OCI-LY7 (cell line): ENCODE measurements around the gene DENND1A. TPM values are rescaled to one million over a fixed set of nuclear protein-coding genes. Genes with fewer than 3 reads are reported as not detected.

ENCODE experiments used
- BruUV-seq: library from RNA; stranded (reverse); fragments of 400-500 nt; replicated peaks from 2 replicates; lab custom pipeline; 2021; lab: Mats Ljungman, UMichigan
- CTCF ChIA-PET: fragments of 300-600 bp; sonication (Branson Sonifier 250); formaldehyde crosslinking; loops from one replicate; lab custom pipeline; 2022; ENCODE audit warnings: antibody characterized with exemption; ENCODE audit not compliant: unreplicated experiment; lab: Charles Lee
- POLR2A ChIA-PET: fragments of 300-600 bp; sonication (Branson Sonifier 250); formaldehyde crosslinking; loops from one replicate; lab custom pipeline; 2022; ENCODE audit warnings: antibody characterized with exemption; lab: Charles Lee
- DNase-seq: peaks from one replicate; pipeline ENCODE4 v3.0.0-alpha.2; 2015; ENCODE audit warnings: low spot score
- H2AFZ ChIP-seq: fragments of 200-600 bp; sonication (generic), shearing (Covaris generic); 2 replicates; pipeline ENCODE4 v1.6.1; 2014; ENCODE audit warnings: mild to moderate bottlenecking, antibody characterized with exemption, low read length, moderate library complexity
- H3K27ac ChIP-seq: fragments of 200-600 bp; sonication (generic); 2 replicates; pipeline ENCODE4 v1.5.1; 2014; ENCODE audit warnings: mixed run types, low read depth, mild to moderate bottlenecking, moderate library complexity, low read length, inconsistent platforms; ENCODE audit not compliant: poor library complexity, severe bottlenecking
- H3K36me3 ChIP-seq: fragments of 200-600 bp; sonication (generic); 2 replicates; pipeline ENCODE4 v1.6.1; 2014; ENCODE audit warnings: mild to moderate bottlenecking, antibody characterized with exemption, low read length, moderate library complexity, mixed read lengths; ENCODE audit not compliant: insufficient read depth
- H3K4me1 ChIP-seq: fragments of 200-600 bp; sonication (generic); 2 replicates; pipeline ENCODE4 v1.5.1; 2014; ENCODE audit warnings: mild to moderate bottlenecking, low read length; ENCODE audit not compliant: insufficient read depth, poor library complexity, severe bottlenecking
- H3K4me2 ChIP-seq: fragments of 200-600 bp; sonication (generic); 2 replicates; pipeline ENCODE4 v1.6.1; 2014; ENCODE audit warnings: mild to moderate bottlenecking, low read length
- H3K4me3 ChIP-seq: fragments of 200-600 bp; sonication (generic); 2 replicates; pipeline ENCODE4 v1.5.1; 2014; ENCODE audit warnings: mild to moderate bottlenecking, low read depth, low read length; ENCODE audit not compliant: poor library complexity, severe bottlenecking
- H3K79me2 ChIP-seq: fragments of 200-600 bp; sonication (generic); 2 replicates; pipeline ENCODE4 v1.6.1; 2016; ENCODE audit warnings: low read depth, mild to moderate bottlenecking, low read length, moderate library complexity, mixed read lengths; ENCODE audit not compliant: insufficient read depth
- H3K9me2 ChIP-seq: fragments of 200-600 bp; sonication (generic); 2 replicates; pipeline ENCODE4 v1.6.1; 2016; ENCODE audit warnings: mild to moderate bottlenecking, low read length, mixed read lengths; ENCODE audit not compliant: insufficient read depth
- H3K9me3 ChIP-seq: fragments of 200-600 bp; sonication (generic); 2 replicates; pipeline ENCODE4 v1.6.1; 2014; ENCODE audit warnings: mild to moderate bottlenecking, mixed run types, low read length, mixed read lengths
- H4K20me1 ChIP-seq: fragments of 200-600 bp; sonication (generic); 2 replicates; pipeline ENCODE4 v1.6.1; 2014; ENCODE audit warnings: mild to moderate bottlenecking, antibody characterized with exemption, low read length, moderate library complexity, mixed read lengths; ENCODE audit not compliant: insufficient read depth
- EZH2phosphoT487 ChIP-seq: fragments of 200-600 bp; sonication (generic); IDR thresholded peaks from 2 replicates; pipeline ENCODE4 v1.6.1; 2018; ENCODE audit warnings: low read depth, borderline replicate concordance, mild to moderate bottlenecking, mixed run types, antibody characterized with exemption, low read length, moderate library complexity, mixed read lengths
- intact Hi-C: fragments of 100-400 bp; cut with micrococcal nuclease; formaldehyde crosslinking; loops from one replicate; pipeline ENCODE4 v1.10.0; 2022; ENCODE audit not compliant: unreplicated experiment
- total RNA-seq, 2 experiments: library from RNA; depleted of rRNA in 1 of 2; stranded (reverse); fragments of >200 nt in 1 of 2; shearing (Covaris generic) in 1 of 2; gene quantifications; 2 replicates each; pipeline ENCODE4 v1.2.3, GENCODE V29; 2014 to 2022
- TF ChIP-seq, protein P1 (sequence below): fragments of 200-600 bp; sonication (generic); conservative IDR thresholded peaks from 2 replicates; pipeline ENCODE4 v1.5.1; 2014; ENCODE audit warnings: mild to moderate bottlenecking, antibody characterized with exemption, low read length, moderate library complexity, mixed read lengths

DENND1A gene
- total RNA-seq, 2 experiments from 2014 or later, result 17.9 to 36.3 TPM

DNA sequence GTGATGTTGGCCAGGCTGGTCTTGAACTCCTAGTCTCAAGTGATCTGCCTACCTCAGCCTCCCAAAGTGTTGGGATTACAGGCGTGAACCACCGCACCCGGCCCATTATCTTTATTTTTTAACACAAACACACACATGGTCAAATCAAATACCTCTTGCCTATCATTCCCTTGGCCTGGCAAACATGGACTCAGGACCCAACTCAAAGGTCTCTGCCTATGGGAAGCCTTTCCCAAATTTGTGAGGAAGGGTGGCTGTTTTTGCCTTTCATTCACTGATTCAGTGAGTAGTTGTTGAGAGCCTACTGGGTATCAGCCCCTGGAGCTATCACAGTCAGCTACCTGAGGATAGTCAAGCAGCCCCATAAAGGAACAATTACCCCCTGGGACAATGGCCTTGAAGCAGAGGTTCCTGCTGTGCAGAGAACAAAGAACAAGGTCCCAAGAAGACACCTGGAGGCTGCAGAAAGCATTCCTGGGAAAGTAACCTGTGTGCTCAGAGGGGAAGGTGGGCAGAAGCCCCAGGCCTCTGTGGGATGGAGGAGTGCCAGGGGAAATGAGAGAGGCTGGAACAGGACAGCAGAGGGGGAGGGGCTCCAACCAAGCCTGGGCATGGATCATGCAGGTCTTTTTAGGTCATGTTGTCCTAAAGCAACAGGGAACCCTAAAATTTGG is 447.5 kb downstream of the DENND1A start:
- Histone ChIP-seq H3K4me1 (no peaks in the 10 kb centered on the region), H3K4me3 (no peak overlapping the region), H3K4me2 (no peak overlapping the region), H3K36me3 (no peaks in the 10 kb centered on the region), H3K27ac (no peak overlapping the region), H4K20me1 (no peaks in the 10 kb centered on the region), H3K9me2 (no peaks in the 10 kb centered on the region), H3K9me3 (no peaks in the 10 kb centered on the region), H2AFZ (no peak overlapping the region), H3K79me2 (no peaks in the 10 kb centered on the region)
- intact Hi-C loops, result no loop called here
- ChIA-PET CTCF (no interaction called here), POLR2A (no interaction called here)
- no peak for DNase-seq
- BruUV-seq, result no TSS peak
- TF ChIP-seq, protein P1, sequence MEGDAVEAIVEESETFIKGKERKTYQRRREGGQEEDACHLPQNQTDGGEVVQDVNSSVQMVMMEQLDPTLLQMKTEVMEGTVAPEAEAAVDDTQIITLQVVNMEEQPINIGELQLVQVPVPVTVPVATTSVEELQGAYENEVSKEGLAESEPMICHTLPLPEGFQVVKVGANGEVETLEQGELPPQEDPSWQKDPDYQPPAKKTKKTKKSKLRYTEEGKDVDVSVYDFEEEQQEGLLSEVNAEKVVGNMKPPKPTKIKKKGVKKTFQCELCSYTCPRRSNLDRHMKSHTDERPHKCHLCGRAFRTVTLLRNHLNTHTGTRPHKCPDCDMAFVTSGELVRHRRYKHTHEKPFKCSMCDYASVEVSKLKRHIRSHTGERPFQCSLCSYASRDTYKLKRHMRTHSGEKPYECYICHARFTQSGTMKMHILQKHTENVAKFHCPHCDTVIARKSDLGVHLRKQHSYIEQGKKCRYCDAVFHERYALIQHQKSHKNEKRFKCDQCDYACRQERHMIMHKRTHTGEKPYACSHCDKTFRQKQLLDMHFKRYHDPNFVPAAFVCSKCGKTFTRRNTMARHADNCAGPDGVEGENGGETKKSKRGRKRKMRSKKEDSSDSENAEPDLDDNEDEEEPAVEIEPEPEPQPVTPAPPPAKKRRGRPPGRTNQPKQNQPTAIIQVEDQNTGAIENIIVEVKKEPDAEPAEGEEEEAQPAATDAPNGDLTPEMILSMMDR, result no peak
- TF ChIP-seq EZH2phosphoT487, result no peak

DNA sequence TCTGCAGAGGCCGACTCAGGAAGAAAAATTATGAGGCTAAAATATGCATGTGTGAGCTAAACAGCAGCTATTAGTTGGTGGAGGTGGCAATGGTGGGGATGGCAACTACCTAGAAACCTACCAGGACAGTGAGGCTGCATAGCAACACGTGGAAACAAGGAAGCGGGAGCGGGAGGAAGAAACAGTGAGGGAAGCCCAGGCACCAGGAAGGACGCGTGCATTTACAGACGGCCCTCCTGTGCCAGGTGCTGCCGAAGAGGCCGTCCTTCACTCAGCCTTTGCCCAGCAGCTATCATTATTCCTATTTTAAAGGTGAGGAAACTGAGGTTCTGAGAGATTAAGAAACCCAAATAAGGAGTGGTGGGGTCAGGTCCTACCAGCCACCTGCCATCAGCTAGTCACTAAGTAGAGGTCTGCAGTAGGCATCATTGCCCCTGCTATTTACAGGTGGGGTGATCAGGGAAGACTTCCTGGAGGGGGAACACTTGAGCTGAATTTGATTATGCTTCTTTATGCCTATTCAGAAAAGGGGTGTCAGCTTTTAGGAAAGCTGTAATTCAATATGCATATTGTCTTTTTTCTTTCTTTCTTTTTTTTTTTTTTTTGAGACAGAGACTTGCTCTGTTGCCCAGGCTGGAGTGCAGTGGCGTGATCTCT is 448.6 kb downstream of the DENND1A start:
- no peak for DNase-seq
- H3K27ac ChIP-seq, result no peak overlapping the region
- no peak for TF ChIP-seq EZH2phosphoT487
- TF ChIP-seq, protein P1, result no peak
- no peak overlapping the region for H3K4me3 ChIP-seq
- H3K9me3 ChIP-seq, result no peaks in the 10 kb centered on the region
- no peak overlapping the region for H2AFZ ChIP-seq
- H4K20me1 ChIP-seq, result no peaks in the 10 kb centered on the region
- H3K4me1 ChIP-seq, result no peaks in the 10 kb centered on the region
- CTCF ChIA-PET, result no interaction called here
- H3K79me2 ChIP-seq, result no peaks in the 10 kb centered on the region
- H3K4me2 ChIP-seq, result no peak overlapping the region
- POLR2A ChIA-PET, result no interaction called here
- no TSS peak for BruUV-seq
- H3K9me2 ChIP-seq, result no peaks in the 10 kb centered on the region
- intact Hi-C loops, result no loop called here
- H3K36me3 ChIP-seq, result no peaks in the 10 kb centered on the region

DNA sequence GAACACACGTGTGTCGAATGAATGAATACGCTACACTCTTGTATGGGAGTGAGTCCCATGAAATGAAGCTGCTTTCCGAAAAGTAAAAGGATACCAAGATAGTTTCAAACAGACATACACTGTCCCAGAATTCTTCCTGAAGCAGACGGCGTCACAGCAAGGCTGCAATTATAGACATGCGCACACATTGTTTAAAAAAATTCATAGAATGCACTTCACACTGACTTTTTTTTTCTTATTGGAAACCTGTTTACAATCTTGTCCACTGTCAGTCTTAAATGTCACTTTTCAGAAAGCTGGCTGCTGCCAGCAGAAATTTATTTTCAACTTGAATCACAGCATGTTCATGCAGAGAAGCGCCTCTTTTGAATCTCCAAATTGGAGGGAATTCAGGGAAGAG is 449.1 kb downstream of the DENND1A start:
- Histone ChIP-seq H3K4me1 (peaks cover 3% of the 10 kb centered on the region), H3K9me3 (no peaks in the 10 kb centered on the region), H3K27ac (no peak overlapping the region), H3K79me2 (no peaks in the 10 kb centered on the region), H4K20me1 (no peaks in the 10 kb centered on the region), H3K36me3 (no peaks in the 10 kb centered on the region), H3K4me3 (no peak overlapping the region), H3K4me2 (no peak overlapping the region), H3K9me2 (no peaks in the 10 kb centered on the region), H2AFZ (no peak overlapping the region)
- CTCF ChIA-PET, result no interaction called here
- intact Hi-C loops, result no loop called here
- BruUV-seq, result no TSS peak
- TF ChIP-seq EZH2phosphoT487, result no peak
- TF ChIP-seq, protein P1, result no peak
- POLR2A ChIA-PET, result interaction anchor here (1.1 kb wide), 1 partner anchor 54 kb away, joined by 3 read pairs; no protein-coding TSS in a partner anchor
- DNase-seq, result no peak
